GM10847 (cell line): Measurements from ENCODE around the gene PCDHGA9.

Experiments
- POLR2A ChIP-seq: IDR thresholded peaks from 2 replicates; pipeline ENCODE4 v1.6.1; 2011; ENCODE audit not compliant: insufficient read length; ENCODE audit errors: extremely low read depth

PCDHGA9 gene

DNA sequence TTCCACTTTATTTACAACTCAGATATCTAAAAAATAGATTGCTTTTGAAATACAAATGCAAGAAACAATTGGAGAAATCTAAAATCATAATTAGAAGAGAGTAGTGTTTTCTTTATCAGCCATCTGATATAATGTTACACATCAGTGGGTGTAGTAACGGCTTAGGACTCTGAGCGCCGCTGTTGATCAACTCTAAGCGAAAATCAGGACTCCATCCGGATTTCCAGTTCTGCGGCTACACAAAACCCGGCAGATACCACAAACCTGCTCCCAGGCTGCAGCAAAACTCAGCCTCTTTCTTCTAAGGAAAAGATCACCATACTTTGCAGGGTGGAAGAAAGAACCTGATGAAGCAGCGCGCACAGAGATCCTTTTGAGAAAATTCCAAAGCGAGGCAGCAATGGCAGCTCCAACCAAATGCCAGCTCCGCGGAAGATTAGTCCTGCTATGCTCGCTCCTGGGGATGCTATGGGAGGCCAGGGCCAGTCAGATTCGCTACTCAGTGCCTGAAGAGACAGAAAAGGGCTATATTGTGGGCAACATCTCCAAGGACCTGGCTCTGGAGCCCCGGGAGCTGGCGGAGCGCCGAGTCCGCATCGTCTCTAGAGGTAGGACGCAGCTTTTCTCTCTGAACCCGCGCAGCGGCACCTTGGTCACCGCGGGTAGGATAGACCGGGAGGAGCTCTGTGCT, at the start of gene PCDHGA9:
Gene PCDHGA9 (plus strand): TSS at position 226 of the 691 bp plus-strand sequence. CDS start 175 bp downstream, at position 401.
- TF ChIP-seq POLR2A: no peak

DNA sequence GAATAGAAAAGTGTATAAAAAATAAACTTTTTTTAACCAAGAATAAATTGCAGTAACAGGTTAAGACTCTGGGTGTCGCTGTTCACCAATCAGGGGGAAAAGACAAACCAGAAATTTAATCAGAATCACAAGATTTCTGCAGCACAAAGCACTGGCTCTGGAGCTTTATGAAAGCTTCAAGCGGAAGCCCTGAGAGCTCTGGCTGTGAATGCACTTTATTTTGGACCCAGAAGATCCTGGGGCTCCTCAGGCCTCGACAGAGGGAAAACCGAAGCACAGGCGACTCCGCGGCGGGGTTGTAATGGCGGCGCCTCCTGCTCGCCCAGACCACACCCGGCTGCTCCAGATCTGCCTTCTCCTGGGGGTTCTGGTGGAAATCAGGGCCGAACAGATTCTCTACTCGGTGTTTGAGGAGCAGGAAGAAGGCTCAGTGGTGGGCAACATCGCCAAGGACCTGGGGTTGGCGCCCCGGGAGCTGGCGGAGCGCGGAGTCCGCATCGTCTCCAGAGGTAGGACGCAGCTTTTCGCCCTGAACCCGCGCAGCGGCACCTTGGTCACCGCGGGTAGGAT, 47.6 kb upstream of the PCDHGA9 start, which contains the start of gene PCDHGA4:
Gene PCDHGA4 (plus strand): TSS at position 122 of the 570 bp plus-strand sequence. CDS start 87 bp downstream, at position 209.
- TF ChIP-seq POLR2A: no peak

DNA sequence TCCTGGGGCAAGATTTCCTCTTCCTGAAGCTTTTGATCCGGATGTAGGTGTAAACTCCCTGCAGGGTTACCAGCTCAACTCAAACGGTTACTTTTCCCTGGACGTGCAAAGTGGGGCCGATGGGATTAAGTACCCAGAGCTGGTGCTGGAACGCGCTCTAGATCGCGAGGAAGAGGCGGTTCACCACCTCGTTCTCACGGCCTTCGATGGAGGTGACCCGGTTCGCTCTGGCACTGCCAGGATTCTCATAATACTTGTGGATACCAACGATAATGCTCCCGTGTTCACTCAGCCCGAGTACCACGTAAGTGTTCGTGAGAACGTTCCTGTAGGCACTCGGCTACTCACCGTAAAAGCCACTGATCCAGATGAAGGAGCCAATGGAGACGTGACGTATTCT, 46.9 kb upstream of the PCDHGA9 start:
- TF ChIP-seq POLR2A: no peak

DNA sequence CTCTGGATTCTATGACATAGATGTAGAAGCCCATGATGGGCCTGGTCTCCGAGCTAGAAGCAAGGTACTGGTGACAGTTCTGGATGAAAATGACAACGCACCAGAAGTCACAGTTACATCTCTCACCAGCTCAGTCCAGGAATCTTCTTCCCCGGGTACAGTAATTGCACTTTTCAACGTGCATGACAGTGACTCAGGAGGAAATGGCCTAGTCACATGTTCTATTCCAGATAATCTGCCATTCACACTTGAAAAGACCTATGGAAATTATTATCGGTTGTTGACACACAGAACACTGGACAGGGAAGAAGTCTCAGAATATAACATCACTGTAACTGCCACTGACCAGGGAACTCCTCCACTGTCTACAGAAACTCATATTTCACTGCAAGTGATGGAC, 46.4 kb upstream of the PCDHGA9 start:
- no peak for TF ChIP-seq POLR2A

DNA sequence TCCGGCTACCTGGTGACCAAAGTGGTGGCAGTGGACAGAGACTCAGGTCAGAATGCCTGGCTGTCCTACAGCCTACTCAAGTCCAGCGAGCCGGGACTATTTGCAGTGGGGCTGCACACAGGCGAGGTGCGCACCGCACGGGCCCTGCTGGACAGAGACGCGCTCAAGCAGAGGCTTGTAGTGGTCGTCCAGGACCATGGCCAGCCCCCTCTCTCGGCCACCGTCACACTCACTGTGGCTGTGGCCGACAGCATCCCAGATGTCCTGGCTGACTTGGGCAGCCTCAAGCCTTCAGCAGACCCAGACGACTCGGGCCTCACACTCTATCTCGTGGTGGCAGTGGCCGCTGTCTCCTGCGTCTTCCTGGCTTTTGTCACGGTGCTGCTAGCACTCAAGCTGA, 45.6 kb upstream of the PCDHGA9 start:
- no peak for TF ChIP-seq POLR2A

DNA sequence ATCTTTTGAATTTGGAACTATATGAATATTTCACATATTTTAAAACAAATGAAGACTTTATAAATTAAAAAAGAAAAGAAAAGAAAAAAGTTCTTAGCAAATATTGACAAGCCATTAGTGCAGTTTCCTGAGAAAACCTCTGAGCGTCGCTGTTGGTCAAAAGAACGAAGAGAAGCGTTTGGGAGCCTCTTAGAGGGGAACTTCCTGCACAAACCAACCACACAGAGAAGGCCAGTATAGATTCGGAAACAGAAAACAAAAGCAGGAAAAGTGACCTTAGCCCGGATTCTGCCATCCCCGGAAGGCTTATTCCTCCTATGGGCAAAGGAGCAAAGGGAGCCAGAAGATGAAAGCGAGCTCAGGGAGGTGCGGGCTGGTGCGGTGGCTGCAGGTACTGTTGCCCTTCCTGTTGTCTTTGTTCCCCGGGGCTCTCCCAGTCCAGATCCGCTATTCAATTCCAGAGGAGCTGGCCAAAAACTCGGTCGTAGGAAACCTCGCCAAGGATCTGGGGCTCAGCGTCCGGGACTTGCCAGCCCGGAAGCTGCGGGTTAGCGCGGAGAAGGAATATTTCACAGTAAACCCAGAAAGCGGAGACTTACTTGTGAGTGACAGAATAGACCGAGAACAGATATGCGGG, 42.7 kb upstream of the PCDHGA9 start, which contains the start of gene PCDHGB2:
Gene PCDHGB2 (plus strand): TSS at position 205 of the 637 bp plus-strand sequence. CDS start 142 bp downstream, at position 347.
- no peak for TF ChIP-seq POLR2A

DNA sequence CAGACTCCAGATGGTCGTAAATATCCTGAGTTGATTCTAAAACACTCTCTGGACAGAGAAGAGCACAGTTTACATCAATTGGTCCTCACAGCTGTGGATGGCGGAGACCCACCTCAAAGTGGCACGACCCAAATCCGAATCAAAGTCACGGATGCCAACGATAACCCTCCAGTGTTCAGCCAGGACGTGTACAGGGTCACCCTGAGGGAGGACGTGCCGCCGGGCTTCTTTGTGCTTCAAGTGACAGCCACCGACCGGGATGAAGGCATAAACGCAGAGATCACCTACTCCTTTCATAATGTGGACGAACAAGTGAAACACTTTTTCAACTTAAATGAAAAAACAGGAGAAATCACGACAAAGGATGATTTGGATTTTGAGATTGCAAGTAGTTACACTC, 41.9 kb upstream of the PCDHGA9 start:
- TF ChIP-seq POLR2A: no peak

DNA sequence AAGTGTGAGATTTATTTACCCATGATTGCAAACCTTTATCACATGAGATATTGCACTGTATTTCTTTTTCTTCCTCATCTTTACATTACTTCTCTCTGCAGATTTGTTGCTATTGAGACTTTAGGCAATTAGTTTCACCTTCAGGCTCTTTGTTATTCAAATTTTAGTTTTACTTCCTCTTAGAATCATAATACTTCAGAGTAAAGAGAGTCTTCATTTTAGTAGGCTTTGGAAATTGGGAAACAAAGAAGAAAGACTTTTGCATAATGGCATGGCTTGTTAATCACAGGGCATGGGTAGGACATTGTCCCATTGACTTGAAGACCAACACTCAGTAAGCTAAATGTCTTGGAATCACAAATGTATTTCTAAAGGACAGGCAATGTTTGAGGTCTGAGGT, 39.9 kb upstream of the PCDHGA9 start:
- no peak for TF ChIP-seq POLR2A

DNA sequence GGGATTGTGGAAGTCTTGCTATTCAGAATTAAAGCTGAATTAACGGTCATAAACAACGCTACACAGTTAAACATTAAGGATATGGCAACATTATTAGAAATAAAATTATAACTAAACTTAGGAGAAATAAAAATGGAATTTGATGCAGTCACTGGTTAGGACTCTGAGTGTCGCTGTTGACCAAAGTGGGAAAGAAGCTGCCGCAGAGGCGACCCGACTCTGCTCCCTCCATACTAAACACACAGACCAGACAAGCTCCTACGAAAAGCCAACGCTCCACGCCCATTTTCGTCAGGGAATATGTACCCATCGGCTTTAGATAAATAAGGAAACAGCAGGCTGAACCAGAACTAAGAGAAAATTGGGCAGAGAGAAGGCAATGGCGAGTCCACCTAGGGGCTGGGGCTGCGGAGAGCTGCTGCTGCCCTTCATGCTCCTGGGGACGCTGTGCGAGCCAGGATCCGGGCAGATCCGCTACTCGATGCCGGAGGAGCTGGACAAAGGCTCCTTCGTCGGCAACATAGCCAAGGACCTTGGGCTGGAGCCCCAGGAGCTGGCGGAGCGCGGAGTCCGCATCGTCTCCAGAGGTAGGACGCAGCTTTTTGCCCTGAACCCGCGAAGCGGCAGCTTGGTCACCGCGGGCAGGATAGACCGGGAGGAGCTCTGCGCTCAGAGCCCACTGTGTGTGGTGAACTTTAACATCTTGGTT, 38.5 kb upstream of the PCDHGA9 start, which contains the start of gene PCDHGA5:
Gene PCDHGA5 (plus strand): TSS at position 211 of the 709 bp plus-strand sequence. CDS start 169 bp downstream, at position 380.
- TF ChIP-seq POLR2A: no peak

DNA sequence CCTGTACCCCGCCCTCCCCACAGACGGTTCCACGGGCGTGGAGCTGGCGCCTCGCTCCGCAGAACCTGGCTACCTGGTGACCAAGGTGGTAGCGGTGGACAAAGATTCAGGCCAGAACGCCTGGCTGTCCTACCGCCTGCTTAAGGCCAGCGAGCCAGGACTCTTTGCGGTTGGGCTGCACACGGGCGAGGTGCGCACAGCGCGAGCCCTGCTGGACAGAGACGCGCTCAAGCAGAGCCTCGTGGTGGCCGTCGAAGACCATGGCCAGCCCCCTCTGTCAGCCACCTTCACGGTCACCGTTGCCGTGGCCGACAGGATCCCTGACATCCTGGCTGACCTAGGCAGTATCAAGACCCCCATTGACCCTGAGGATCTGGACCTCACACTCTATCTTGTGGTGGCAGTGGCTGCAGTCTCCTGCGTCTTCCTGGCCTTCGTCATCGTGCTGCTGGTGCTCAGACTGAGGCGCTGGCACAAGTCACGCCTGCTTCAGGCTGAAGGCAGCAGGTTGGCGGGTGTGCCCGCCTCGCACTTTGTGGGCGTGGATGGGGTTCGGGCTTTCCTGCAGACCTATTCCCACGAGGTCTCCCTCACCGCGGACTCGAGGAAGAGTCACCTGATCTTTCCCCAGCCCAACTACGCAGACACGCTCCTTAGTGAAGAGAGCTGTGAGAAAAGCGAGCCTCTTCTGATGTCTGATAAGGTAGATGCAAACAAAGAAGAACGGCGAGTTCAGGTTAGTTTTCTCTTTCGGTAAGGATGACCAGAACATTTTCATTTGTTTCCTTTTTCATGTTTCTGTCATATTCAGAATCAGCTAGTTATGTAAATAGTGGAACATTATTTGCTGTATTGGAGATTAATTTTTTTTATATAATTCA, 36.3 kb upstream of the PCDHGA9 start:
- TF ChIP-seq POLR2A: no peak

DNA sequence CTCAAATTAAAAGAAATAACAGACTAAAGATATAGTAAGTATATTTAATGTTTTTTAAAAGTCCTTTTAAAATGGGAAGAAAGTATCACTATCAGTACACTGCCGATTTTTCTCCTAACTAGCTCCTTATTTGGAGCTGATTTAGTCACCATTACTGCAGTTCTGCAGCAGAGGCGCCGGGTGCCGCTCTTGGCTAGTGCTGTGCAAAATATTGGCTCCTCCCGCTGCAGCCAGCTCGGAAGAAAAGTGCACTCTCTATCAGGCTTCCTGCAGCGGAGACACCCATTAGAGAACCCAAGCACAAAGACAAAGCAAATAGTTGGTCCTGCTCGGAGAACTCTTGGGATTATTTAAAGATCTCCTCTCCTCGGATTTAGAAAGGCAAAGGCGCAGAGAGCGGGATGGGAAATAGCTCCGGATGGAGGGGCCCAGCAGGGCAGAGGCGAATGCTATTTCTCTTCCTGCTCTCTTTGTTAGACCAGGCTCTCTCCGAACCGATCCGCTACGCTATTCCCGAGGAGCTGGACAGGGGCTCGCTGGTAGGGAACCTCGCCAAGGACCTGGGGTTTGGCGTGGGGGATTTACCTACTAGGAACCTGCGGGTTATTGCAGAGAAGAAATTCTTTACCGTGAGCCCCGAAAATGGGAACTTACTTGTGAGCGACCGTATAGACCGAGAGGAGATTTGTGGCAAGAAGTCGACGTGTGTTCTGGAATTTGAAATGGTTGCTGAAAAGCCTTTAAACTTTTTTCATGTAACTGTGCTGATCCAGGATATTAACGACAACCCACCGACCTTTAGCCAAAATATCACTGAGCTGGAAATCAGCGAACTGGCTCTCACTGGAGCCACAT, 32.4 kb upstream of the PCDHGA9 start, which contains the start of gene PCDHGB3:
Gene PCDHGB3 (plus strand): TSS at position 249 of the 855 bp plus-strand sequence. CDS start 153 bp downstream, at position 402.
- TF ChIP-seq POLR2A: no peak

DNA sequence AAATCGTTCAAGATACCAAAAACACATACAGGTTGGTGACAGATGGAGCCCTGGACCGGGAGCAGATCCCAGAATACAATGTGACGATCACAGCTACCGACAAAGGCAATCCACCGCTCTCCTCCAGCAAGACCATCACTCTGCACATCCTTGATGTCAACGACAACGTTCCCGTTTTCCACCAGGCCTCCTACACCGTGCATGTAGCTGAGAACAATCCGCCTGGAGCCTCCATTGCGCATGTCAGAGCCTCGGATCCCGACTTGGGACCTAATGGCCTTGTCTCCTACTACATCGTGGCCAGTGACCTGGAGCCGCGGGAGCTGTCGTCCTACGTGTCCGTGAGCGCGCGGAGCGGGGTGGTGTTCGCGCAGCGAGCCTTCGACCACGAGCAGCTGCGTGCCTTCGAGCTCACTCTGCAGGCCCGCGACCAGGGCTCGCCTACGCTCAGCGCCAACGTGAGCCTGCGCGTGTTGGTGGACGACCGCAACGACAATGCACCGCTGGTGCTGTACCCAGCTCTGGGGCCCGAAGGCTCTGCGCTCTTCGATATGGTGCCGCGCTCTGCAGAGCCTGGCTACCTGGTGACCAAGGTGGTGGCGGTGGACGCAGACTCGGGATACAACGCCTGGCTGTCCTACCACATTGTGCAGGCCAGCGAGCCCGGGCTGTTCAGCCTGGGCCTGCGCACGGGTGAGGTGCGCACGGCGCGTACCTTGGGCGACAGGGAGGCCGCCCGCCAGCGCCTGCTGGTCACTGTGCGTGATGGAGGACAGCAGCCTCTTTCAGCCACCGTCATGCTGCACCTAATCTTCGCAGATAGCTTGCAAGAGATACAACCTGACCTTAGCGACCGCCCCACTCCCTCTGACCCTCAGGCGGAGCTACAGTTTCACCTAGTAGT, 30.8 kb upstream of the PCDHGA9 start:
- no peak for TF ChIP-seq POLR2A
